ENCODE data around the gene NUDCD3.

The NUDCD3 gene

DNA sequence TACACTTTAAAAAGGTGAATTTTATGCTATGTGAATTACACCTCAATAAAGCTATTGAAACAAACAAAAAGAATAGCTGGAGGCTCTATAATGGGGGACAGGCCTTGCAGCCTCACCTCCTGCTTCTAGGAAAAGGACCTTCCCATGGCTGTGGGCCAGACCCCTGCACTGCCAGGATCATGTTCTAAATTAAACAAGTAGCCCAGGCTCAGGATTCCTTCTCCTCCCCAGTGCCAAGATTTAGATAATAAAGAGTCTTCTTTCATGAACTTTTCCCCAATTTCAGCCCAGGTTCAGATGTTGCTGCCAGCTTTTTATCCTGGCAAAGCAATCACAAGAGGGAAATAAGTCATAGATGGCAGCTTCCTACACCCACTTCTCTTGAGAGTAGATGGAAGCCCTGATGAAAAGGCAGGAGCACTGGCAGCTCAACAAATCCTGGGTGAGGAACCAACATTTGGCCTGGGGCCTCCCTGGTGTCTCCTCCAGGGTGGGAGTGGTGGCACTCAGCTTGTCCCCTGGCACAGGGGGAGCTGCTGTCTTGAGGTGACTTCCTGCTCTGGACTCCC is 142.8 kb downstream of the NUDCD3 start:
- peaks cover 13% of the 10 kb centered on the region for H3K9me3 Mint-ChIP-seq
- TF ChIP-seq, protein P1, sequence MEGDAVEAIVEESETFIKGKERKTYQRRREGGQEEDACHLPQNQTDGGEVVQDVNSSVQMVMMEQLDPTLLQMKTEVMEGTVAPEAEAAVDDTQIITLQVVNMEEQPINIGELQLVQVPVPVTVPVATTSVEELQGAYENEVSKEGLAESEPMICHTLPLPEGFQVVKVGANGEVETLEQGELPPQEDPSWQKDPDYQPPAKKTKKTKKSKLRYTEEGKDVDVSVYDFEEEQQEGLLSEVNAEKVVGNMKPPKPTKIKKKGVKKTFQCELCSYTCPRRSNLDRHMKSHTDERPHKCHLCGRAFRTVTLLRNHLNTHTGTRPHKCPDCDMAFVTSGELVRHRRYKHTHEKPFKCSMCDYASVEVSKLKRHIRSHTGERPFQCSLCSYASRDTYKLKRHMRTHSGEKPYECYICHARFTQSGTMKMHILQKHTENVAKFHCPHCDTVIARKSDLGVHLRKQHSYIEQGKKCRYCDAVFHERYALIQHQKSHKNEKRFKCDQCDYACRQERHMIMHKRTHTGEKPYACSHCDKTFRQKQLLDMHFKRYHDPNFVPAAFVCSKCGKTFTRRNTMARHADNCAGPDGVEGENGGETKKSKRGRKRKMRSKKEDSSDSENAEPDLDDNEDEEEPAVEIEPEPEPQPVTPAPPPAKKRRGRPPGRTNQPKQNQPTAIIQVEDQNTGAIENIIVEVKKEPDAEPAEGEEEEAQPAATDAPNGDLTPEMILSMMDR (IDR thresholded peaks at IDR 0.05; ENCODE audit: unreplicated experiment in 3 of 3) = no peak
- no peak overlapping the region for H3K4me3 Mint-ChIP-seq
- H3K36me3 Mint-ChIP-seq (ENCODE audit: low read depth) = no peaks in the 10 kb centered on the region
- peaks cover 8% of the 10 kb centered on the region for H3K27me3 Mint-ChIP-seq (ENCODE audit: low read depth)
- peaks cover 8% of the 10 kb centered on the region for H3K4me1 Mint-ChIP-seq
- no peak overlapping the region for H3K27ac Mint-ChIP-seq

DNA sequence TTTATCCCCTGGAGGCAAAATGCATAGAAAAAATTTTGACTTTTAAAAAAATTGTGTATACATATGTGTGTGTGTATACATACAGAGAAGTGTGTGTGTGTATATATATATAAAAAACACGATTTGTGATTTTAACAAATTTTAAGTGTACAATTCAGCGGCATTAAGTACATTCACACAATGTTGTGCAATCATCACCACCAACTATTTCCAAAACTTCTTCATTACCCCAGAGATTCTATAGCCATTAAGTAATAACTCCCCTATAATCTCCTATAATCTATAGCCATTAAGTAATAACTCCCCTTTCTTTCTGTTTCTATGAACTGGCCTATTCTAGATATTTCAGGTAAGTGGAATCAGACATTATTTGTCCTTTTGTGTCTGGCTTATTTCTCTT is 144.4 kb downstream of the NUDCD3 start:
- TF ChIP-seq, protein P1 (IDR thresholded peaks at IDR 0.05; ENCODE audit: unreplicated experiment in 3 of 3) = no peak
- Mint-ChIP-seq H3K4me3 (no peak overlapping the region), H3K36me3 (ENCODE audit: low read depth) (no peaks in the 10 kb centered on the region), H3K27me3 (ENCODE audit: low read depth) (peaks cover 8% of the 10 kb centered on the region), H3K27ac (no peak overlapping the region), H3K9me3 (peaks cover 7% of the 10 kb centered on the region), H3K4me1 (peaks cover 8% of the 10 kb centered on the region)

DNA sequence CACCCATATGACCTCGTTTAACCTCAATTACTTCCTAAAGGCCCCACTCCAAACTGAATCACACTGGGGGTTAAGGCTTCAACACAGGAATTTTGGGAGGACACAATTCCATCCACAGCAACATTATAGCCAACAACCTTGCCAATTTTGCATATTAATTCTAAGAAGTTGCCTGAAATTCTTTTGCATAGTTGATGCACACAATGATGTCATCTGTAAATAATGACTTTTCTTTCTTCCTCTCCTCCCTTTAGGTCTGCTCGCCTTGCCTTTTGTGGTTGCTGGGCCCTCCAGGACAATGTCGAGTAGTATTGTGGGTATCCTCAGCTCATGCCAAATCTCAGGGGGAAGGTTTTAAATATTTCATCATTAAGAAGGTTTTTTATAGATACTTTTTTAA is 149.1 kb downstream of the NUDCD3 start:
- Mint-ChIP-seq H3K4me1 (no peaks in the 10 kb centered on the region), H3K9me3 (peaks cover 7% of the 10 kb centered on the region), H3K4me3 (no peak overlapping the region), H3K36me3 (ENCODE audit: low read depth) (no peaks in the 10 kb centered on the region), H3K27ac (no peak overlapping the region), H3K27me3 (ENCODE audit: low read depth) (peaks cover 16% of the 10 kb centered on the region)
- TF ChIP-seq, protein P1 (IDR thresholded peaks at IDR 0.05; ENCODE audit: unreplicated experiment in 3 of 3) = no peak

DNA sequence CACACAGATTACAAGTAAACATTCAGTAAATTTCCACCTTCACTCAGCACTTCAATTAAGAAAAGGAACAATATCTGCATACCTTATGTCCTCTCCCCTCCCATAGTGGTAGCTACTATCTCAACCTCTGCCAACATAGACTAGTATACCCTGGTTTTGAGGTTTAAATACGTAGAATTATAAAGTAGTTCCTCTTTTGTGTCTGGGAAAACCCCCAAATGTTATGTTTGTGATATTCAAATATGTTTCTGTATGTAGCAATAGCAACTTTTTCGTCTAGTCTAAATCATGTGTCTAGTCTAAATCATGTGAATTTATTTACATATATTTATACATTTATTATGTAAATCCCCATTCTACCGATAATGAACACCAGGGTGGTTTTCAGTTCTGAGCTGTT is 151.9 kb downstream of the NUDCD3 start:
- H3K27ac Mint-ChIP-seq = no peak overlapping the region
- no peak overlapping the region for H3K4me3 Mint-ChIP-seq
- H3K36me3 Mint-ChIP-seq (ENCODE audit: low read depth) = no peaks in the 10 kb centered on the region
- H3K9me3 Mint-ChIP-seq = peaks cover 10% of the 10 kb centered on the region
- peaks cover 7% of the 10 kb centered on the region for H3K4me1 Mint-ChIP-seq
- TF ChIP-seq, protein P1 (IDR thresholded peaks at IDR 0.05; ENCODE audit: unreplicated experiment in 3 of 3) = no peak
- H3K27me3 Mint-ChIP-seq (ENCODE audit: low read depth) = peaks cover 11% of the 10 kb centered on the region

DNA sequence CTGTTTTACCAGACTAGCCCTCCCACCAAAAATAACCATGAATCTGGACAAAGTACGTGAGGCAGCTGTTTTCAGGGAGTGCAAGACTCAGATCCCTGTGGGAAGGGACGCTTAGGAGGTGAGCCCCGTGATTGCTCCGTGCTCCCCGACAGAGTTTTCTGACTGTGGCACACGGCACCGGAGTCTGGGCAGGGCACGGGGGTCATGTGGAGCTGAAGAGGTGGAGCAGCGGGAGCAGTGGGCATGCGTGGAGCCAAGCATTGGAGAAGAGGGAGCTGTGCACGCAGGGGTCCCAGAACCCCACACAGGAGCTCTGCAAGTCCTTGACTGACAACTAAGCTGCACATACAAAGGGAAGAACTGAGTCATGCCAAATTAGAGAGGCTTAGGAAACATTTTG is 154.0 kb downstream of the NUDCD3 start:
- no peak overlapping the region for H3K4me3 Mint-ChIP-seq
- H3K27ac Mint-ChIP-seq = no peak overlapping the region
- no peaks in the 10 kb centered on the region for H3K36me3 Mint-ChIP-seq (ENCODE audit: low read depth)
- peaks cover 11% of the 10 kb centered on the region for H3K27me3 Mint-ChIP-seq (ENCODE audit: low read depth)
- TF ChIP-seq, protein P1 (IDR thresholded peaks at IDR 0.05; ENCODE audit: unreplicated experiment in 3 of 3) = no peak
- H3K9me3 Mint-ChIP-seq = peaks cover 10% of the 10 kb centered on the region
- H3K4me1 Mint-ChIP-seq = peaks cover 17% of the 10 kb centered on the region

DNA sequence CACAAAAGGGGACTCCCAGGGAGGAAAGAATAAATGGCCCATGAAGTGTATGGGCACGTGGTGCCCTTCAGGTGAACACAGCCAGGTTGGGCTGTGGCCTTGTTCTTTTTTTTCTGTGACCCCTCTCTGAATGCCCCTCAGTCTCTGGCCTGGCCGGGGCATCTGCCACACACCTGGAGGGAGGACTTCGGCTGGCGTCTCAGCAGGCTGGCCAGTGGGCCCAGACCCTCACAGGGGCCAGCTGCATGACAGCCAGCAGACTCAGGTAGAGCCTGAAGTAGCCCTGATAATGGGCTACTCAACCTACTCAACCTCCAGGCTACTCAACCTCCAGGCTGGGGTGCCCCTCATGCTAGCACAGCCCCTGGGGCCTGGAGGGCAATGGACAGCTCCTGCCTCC is 155.3 kb downstream of the NUDCD3 start:
- no peak overlapping the region for H3K4me3 Mint-ChIP-seq
- TF ChIP-seq, protein P1 (IDR thresholded peaks at IDR 0.05; ENCODE audit: unreplicated experiment in 3 of 3) = no peak
- no peak overlapping the region for H3K27ac Mint-ChIP-seq
- H3K36me3 Mint-ChIP-seq (ENCODE audit: low read depth) = no peaks in the 10 kb centered on the region
- peaks cover 21% of the 10 kb centered on the region for H3K4me1 Mint-ChIP-seq
- H3K9me3 Mint-ChIP-seq = peaks cover 8% of the 10 kb centered on the region
- H3K27me3 Mint-ChIP-seq (ENCODE audit: low read depth) = peaks cover 11% of the 10 kb centered on the region

Measured in nephron (organoid).